ENCODE measurements around the gene TKTL1. TPM values are rescaled to one million over a fixed set of nuclear protein-coding genes. Genes with fewer than 3 reads are reported as not detected.

Gene TKTL1
- total RNA-seq, 4 donors from 2014 or later: 0.07 to 0.98 TPM; not detected in 2

DNA sequence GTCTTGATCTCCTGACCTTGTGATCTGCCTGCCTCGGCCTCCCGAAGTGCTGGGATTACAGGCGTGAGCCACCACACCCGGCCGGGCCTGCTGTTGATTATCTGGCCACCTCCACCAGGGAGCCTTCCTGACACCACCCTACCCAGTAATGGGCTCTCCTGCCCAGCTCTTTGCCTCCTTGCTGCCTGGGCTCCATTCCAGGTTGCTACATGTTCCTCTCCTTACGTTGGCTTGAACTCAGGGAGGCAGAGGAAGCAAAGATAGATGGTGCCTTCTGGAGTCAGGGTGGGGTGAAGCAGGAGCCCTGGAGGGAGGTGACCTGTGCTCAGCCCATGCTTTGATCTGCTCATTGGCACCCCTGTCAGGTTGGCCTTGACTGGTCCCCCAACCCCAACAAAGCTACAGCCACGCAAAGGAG, 52.5 kb downstream of the TKTL1 start:
- DNase-seq: peak; percentile 32 to 46
- intact Hi-C loops (cut with DNase I; ENCODE audit: low total_unique reads): no loop called here
- no peak overlapping the region for H3K4me3 ChIP-seq
- no peaks in the 10 kb centered on the region for H3K9me3 ChIP-seq
- no peaks in the 10 kb centered on the region for H3K27me3 ChIP-seq
- H3K4me1 ChIP-seq: no peaks in the 10 kb centered on the region
- H3K36me3 ChIP-seq: no peaks in the 10 kb centered on the region
- TF ChIP-seq, protein P1, sequence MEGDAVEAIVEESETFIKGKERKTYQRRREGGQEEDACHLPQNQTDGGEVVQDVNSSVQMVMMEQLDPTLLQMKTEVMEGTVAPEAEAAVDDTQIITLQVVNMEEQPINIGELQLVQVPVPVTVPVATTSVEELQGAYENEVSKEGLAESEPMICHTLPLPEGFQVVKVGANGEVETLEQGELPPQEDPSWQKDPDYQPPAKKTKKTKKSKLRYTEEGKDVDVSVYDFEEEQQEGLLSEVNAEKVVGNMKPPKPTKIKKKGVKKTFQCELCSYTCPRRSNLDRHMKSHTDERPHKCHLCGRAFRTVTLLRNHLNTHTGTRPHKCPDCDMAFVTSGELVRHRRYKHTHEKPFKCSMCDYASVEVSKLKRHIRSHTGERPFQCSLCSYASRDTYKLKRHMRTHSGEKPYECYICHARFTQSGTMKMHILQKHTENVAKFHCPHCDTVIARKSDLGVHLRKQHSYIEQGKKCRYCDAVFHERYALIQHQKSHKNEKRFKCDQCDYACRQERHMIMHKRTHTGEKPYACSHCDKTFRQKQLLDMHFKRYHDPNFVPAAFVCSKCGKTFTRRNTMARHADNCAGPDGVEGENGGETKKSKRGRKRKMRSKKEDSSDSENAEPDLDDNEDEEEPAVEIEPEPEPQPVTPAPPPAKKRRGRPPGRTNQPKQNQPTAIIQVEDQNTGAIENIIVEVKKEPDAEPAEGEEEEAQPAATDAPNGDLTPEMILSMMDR (IDR thresholded peaks at IDR 0.05): no peak
- no peak for TF ChIP-seq POLR2A (IDR thresholded peaks at IDR 0.05)
- peak overlapping the region in 1 of 2 donors; percentile 15 for H3K27ac ChIP-seq

DNA sequence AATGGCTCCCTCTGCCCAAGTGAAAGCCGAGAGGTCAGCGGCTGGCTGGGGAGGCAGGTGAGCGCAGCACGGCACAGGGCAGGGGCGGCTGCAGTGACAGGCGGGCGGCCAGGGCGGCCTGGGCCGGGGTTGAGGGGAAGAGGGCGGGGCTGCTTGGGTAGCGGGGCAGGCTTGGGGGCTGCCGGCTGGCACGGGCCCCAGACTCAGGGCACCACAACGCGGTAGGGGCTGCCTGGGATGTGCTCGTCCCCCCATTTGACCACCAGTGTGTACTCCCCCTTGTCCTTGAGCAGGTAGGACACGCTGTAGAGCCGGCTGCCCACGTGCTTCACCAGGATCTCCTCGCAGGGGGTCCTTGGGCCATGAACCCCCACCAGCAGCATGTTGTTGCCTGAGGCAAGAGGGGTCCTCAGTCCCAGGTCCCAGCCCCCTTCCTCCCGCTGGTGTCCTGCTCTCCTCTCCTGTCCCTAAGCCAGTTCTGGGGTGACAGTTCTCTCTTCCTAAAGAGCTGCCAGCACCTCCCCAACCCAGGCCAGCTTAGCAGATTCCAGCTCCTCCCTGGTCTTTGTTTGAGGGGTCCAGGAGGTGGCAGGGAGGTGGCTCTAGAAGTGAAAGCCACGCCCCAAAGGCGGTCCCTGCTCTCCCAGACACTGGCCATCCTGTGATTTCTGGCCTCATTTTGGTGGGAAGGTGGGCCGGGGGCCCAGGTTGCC, 53.2 kb downstream of the TKTL1 start:
- Histone ChIP-seq H3K4me1 (no peaks in the 10 kb centered on the region), H3K36me3 (no peaks in the 10 kb centered on the region), H3K4me3 (no peak overlapping the region), H3K9me3 (no peaks in the 10 kb centered on the region), H3K27me3 (no peaks in the 10 kb centered on the region), H3K27ac (peak overlapping the region in 1 of 2 donors; percentile 15)
- peak; percentile 39 to 43 for DNase-seq
- intact Hi-C loops (cut with DNase I; ENCODE audit: low total_unique reads): no loop called here
- TF ChIP-seq, protein P1 (IDR thresholded peaks at IDR 0.05): no peak
- TF ChIP-seq POLR2A (IDR thresholded peaks at IDR 0.05): no peak

DNA sequence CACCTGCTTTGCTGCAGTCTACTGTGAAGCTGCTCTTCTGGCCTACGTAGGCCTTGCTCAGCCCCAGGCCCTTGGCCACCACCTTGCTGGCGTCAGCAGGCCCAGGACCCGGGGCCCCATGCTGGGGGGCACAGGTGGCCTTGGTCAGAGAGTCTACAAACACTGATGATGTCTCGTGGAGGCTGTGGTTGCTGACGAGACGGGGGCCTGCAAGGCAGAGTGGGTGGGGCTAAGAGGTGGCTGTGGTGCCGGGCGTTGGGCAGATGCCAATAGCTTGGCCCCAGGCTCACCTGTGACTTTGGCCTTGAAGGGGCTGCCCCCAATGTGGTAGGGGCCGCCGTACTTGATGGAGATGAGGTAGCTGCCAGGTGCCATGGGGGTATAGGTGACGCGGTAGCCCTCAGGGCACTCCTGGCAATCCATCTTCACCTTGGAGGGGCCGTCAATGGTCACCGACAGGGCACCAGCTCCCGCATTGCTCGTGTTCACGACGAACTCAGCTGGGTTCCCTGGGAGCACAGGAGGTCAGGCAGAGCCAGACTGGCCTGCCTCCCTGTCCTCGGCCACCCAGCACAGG, 53.9 kb downstream of the TKTL1 start:
- peak; percentile 34 for DNase-seq
- no peak for TF ChIP-seq POLR2A (IDR thresholded peaks at IDR 0.05)
- TF ChIP-seq, protein P1 (IDR thresholded peaks at IDR 0.05): no peak
- no peaks in the 10 kb centered on the region for H3K36me3 ChIP-seq
- H3K27me3 ChIP-seq: no peaks in the 10 kb centered on the region
- H3K4me1 ChIP-seq: no peaks in the 10 kb centered on the region
- H3K27ac ChIP-seq: no peak overlapping the region
- H3K4me3 ChIP-seq: no peak overlapping the region
- intact Hi-C loops (cut with DNase I; ENCODE audit: low total_unique reads): no loop called here
- no peaks in the 10 kb centered on the region for H3K9me3 ChIP-seq

DNA sequence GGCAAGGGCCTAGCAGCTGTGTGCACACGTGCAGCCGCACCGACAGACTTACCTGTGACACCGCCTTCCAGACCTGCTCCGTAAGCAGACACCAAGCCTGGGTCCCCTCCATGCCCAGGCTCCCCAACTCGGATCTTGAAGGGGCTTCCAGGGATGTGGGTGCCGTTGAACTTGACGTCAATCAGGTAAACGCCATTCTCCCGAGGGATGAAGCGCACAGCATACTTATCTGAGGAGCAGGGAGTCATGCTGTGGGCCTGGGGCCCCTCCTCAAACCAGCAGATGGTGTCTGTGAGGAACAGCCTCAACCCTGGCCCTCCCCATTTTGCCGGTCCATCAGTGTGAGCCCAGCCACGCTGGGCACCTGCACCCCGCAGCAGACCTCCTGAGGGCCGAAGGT, 54.4 kb downstream of the TKTL1 start:
- H3K4me1 ChIP-seq: no peaks in the 10 kb centered on the region
- no peaks in the 10 kb centered on the region for H3K9me3 ChIP-seq
- H3K27ac ChIP-seq: no peak overlapping the region
- TF ChIP-seq POLR2A (IDR thresholded peaks at IDR 0.05): no peak
- TF ChIP-seq, protein P1 (IDR thresholded peaks at IDR 0.05): no peak
- no peaks in the 10 kb centered on the region for H3K27me3 ChIP-seq
- peak in 1 of 2 donors; percentile 22 for DNase-seq
- intact Hi-C loops (cut with DNase I; ENCODE audit: low total_unique reads): no loop called here
- no peaks in the 10 kb centered on the region for H3K36me3 ChIP-seq
- no peak overlapping the region for H3K4me3 ChIP-seq

DNA sequence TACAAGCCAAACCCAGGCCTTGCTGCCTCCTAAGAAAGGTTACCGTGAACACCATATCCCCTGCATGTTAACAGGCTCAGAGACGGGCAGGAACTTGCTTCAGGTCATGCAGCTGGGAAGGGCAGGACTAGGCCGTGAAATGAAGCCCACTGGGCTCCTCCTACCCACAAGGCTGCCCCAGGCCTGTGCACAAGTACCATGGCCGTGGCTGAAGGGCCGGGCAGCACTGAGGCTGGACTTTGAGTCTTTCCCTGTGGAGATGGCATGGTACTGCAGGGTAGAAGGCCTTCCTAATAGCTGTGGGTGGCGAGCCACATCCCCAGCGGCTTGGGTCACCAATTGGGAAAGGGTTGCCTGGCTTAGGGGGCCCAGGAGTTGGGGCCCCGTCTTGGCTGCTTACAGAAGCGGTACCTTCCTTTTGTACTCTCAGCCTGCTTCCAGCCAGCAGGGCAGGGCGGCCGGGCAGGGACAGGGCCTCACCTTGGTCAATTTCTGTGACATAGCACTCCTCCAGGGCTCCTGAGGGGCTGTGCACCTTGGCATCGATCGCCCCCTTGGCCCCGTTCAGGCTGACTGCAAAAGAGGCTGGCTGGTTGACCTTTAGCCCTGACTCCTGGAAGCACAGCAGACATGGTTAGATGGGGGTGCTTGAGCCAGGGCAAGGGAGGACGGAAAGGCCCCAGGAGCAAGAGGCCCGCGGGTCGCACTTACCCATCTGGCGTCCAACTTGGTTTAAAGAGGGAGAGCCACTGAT, 55.0 kb downstream of the TKTL1 start:
- H3K36me3 ChIP-seq: no peaks in the 10 kb centered on the region
- intact Hi-C loops (cut with DNase I; ENCODE audit: low total_unique reads): no loop called here
- TF ChIP-seq POLR2A (IDR thresholded peaks at IDR 0.05): no peak

More for the DNA sequence above, 55.0 kb downstream of the TKTL1 start:
- peak in 1 of 2 donors; percentile 25 for DNase-seq
- Histone ChIP-seq H3K27me3 (no peaks in the 10 kb centered on the region), H3K9me3 (no peaks in the 10 kb centered on the region), H3K27ac (no peak overlapping the region), H3K4me1 (no peaks in the 10 kb centered on the region), H3K4me3 (no peak overlapping the region)

Measured in uterus (tissue), 4 donors.